ENCODE results near the gene SPATA20.

DNA sequence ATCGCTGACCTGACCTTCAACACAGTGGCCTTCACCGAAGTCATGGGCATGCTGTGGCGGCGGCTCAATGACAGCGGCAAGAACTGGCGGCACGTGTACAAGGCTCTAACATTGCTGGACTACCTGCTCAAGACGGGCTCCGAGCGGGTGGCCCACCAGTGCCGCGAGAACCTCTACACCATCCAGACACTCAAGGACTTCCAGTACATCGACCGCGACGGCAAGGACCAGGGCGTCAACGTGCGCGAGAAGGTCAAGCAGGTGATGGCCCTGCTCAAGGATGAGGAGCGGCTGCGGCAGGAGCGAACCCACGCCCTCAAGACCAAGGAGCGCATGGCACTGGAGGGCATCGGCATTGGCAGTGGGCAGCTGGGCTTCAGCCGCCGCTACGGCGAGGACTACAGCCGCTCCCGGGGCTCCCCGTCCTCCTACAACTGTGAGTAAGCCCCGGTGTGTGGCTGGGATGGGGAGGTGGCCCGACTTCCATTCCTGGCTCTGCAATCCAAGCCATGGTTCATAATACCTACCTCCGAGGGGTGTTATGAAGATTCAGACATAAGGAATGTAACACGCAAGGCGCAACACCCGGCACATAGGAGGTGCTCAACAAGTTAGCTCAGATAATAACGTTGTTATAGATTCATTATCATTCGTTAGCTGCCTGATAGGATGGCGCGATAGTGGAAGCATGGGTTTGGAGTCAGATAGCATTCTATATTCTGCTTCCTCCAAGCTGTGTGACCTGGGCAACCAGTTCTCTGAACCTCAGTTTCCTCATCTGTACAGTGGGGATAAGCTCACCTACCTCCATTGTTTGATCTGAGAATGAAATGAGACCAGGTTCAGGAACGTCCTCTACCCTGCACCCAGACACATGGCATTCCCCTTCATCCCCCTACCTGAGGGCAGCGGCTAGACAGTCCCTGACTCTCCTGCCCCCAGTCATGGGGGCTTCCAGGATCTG lies 10.0 kb upstream of the SPATA20 start:
- TF ChIP-seq, protein P1, sequence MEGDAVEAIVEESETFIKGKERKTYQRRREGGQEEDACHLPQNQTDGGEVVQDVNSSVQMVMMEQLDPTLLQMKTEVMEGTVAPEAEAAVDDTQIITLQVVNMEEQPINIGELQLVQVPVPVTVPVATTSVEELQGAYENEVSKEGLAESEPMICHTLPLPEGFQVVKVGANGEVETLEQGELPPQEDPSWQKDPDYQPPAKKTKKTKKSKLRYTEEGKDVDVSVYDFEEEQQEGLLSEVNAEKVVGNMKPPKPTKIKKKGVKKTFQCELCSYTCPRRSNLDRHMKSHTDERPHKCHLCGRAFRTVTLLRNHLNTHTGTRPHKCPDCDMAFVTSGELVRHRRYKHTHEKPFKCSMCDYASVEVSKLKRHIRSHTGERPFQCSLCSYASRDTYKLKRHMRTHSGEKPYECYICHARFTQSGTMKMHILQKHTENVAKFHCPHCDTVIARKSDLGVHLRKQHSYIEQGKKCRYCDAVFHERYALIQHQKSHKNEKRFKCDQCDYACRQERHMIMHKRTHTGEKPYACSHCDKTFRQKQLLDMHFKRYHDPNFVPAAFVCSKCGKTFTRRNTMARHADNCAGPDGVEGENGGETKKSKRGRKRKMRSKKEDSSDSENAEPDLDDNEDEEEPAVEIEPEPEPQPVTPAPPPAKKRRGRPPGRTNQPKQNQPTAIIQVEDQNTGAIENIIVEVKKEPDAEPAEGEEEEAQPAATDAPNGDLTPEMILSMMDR (IDR thresholded peaks at IDR 0.05; ENCODE audit: borderline replicate concordance, extremely low read depth, low read length, poor library complexity, severe bottlenecking): no peak
- no peak for TF ChIP-seq EZH2 (IDR thresholded peaks at IDR 0.05; ENCODE audit: borderline replicate concordance, low read depth, low read length, severe bottlenecking)
